ENCODE results near the gene PCDHB12.

Gene PCDHB12

GRCh38 chr5:141258948-141259347 lies 50.4 kb downstream of the PCDHB12 start (continued):
- TF ChIP-seq KLF17 (tag by site-specific recombination; IDR thresholded peaks at IDR 0.05) (no peak), SCRT1 (tag by site-specific recombination; IDR thresholded peaks at IDR 0.05; ENCODE audit: borderline replicate concordance) (no peak)

GRCh38 chr5:141260458-141261237 lies 52.1 kb downstream of the PCDHB12 start:
- ChIA-PET POLR2A (no interaction called here), CTCF (interaction anchor here (0.5 to 1.6 kb wide), 5 partner anchors 9 to 378 kb away, joined by 3 to 5 read pairs (median 3); partner anchors contain the start of genes PCDHB16 and PCDHGB1)
- no peak overlapping the region for H3K27ac ChIP-seq (ENCODE audit: extremely low read depth, low read depth, low read length)
- no peaks in the 10 kb centered on the region; the same call in 1 of the 2 replicates for H3K9me3 ChIP-seq (ENCODE audit: control insufficient read depth, insufficient read depth, low read depth, low read length)
- TF ChIP-seq SETDB1 (IDR thresholded peaks at IDR 0.05; ENCODE audit: insufficient read length, low read length) (peak; percentile 98), ZNF274 (IDR thresholded peaks at IDR 0.05; ENCODE audit: low read length) (peak; percentile 91), ZNF274 (tag by site-specific recombination; IDR thresholded peaks at IDR 0.05; ENCODE audit: borderline replicate concordance) (peak; percentile 94), TSHZ1 (tag by site-specific recombination; IDR thresholded peaks at IDR 0.05; ENCODE audit: borderline replicate concordance) (no peak), TRIM28 (IDR thresholded peaks at IDR 0.05; ENCODE audit: borderline replicate concordance, low read length) (peak; percentile 96)
- H3K36me3 ChIP-seq (ENCODE audit: control insufficient read depth in 2 of 2, insufficient read depth in 1 of 2, low read length in 2 of 2) = no peaks in the 10 kb centered on the region
- no peak overlapping the region for H3K4me3 ChIP-seq (ENCODE audit: low read depth, low read length)
- no peaks in the 10 kb centered on the region for H3K4me1 ChIP-seq (ENCODE audit: control insufficient read depth, insufficient read depth, low read length)

GRCh38 chr5:141261238-141261546 lies 52.7 kb downstream of the PCDHB12 start:
- POLR2A ChIA-PET = no interaction called here
- TF ChIP-seq YY1 (tag by site-specific recombination; IDR thresholded peaks at IDR 0.05) (no peak), ZNF138 (tag by site-specific recombination; IDR thresholded peaks at IDR 0.05; ENCODE audit: borderline replicate concordance) (no peak), ZSCAN30 (tag by site-specific recombination; IDR thresholded peaks at IDR 0.05) (no peak), SETDB1 (IDR thresholded peaks at IDR 0.05; ENCODE audit: insufficient read length, low read length) (peak; percentile 72), ZNF776 (tag by site-specific recombination; IDR thresholded peaks at IDR 0.05; ENCODE audit: borderline replicate concordance) (no peak)
- CTCF ChIA-PET = interaction anchor here (0.5 to 1.6 kb wide), 4 partner anchors 9 to 378 kb away, joined by 3 to 4 read pairs (median 3); partner anchors contain the start of gene PCDHB16
- H3K4me3 ChIP-seq (ENCODE audit: low read depth, low read length) = no peak overlapping the region
- no peaks in the 10 kb centered on the region for H3K36me3 ChIP-seq (ENCODE audit: control insufficient read depth in 2 of 2, insufficient read depth in 1 of 2, low read length in 2 of 2)
- no peak overlapping the region for H3K27ac ChIP-seq (ENCODE audit: extremely low read depth, low read depth, low read length)
- no peaks in the 10 kb centered on the region; the same call in 1 of the 2 replicates for H3K9me3 ChIP-seq (ENCODE audit: control insufficient read depth, insufficient read depth, low read depth, low read length)
- no peaks in the 10 kb centered on the region for H3K4me1 ChIP-seq (ENCODE audit: control insufficient read depth, insufficient read depth, low read length)
